Mesenchymal stem cell (in vitro differentiated cells and primary cell): ENCODE data around the gene FCER1A.

Experiments used
- DNase-seq: peaks from one replicate; pipeline ENCODE4 v3.0.0-alpha.2; 2013
- H2AFZ ChIP-seq: one replicate; pipeline ENCODE4 v1.6.1; 2013; ENCODE audit warnings: low read depth, mild to moderate bottlenecking, control low read depth, inconsistent platforms, low read length, moderate library complexity
- H2AK5ac ChIP-seq: 2 replicates; pipeline ENCODE4 v1.6.1; 2013; ENCODE audit warnings: low read length, moderate library complexity, mild to moderate bottlenecking, inconsistent platforms; ENCODE audit not compliant: severe bottlenecking
- H2BK120ac ChIP-seq: one replicate; pipeline ENCODE4 v1.6.1; 2013; ENCODE audit warnings: low read depth, mild to moderate bottlenecking, inconsistent platforms, low read length, moderate library complexity
- H2BK12ac ChIP-seq, 2 experiments: one replicate each; pipeline ENCODE4 v1.6.1; 2013; ENCODE audit warnings: inconsistent platforms in 2 of 2, low read length in 2 of 2, mild to moderate bottlenecking in 2 of 2, moderate library complexity in 2 of 2, control low read depth in 1 of 2
- H2BK15ac ChIP-seq: one replicate; pipeline ENCODE4 v1.6.1; 2013; ENCODE audit warnings: mild to moderate bottlenecking, low read depth, inconsistent platforms; ENCODE audit not compliant: poor library complexity, severe bottlenecking
- H2BK5ac ChIP-seq: 2 replicates; pipeline ENCODE4 v1.6.1; 2013; ENCODE audit warnings: low read depth, mild to moderate bottlenecking, low read length, control low read depth, inconsistent platforms; ENCODE audit not compliant: poor library complexity, severe bottlenecking
- H3K14ac ChIP-seq, 2 experiments: one replicate each; pipeline ENCODE4 v1.6.1; 2013; ENCODE audit warnings: inconsistent platforms in 2 of 2, low read length in 2 of 2, control low read depth in 1 of 2, mild to moderate bottlenecking in 1 of 2, moderate library complexity in 1 of 2
- H3K18ac ChIP-seq, 2 experiments: one replicate each; pipeline ENCODE4 v1.6.1; 2013; ENCODE audit warnings: inconsistent platforms in 2 of 2, low read length in 2 of 2, control low read depth in 1 of 2, low read depth in 1 of 2, mild to moderate bottlenecking in 1 of 2
- H3K23ac ChIP-seq, 2 experiments: one replicate each; pipeline ENCODE4 v1.6.1; 2013; ENCODE audit warnings: inconsistent platforms in 2 of 2, low read length in 2 of 2, mild to moderate bottlenecking in 2 of 2, moderate library complexity in 2 of 2, control low read depth in 1 of 2
- H3K27ac ChIP-seq: 2 replicates; pipeline ENCODE4 v1.5.1; 2013; ENCODE audit warnings: mild to moderate bottlenecking, moderate library complexity, low read length, control low read depth, inconsistent platforms; ENCODE audit not compliant: poor library complexity, severe bottlenecking
- H3K27me3 ChIP-seq, 2 experiments: 2 replicates each; pipeline versions ENCODE4 v1.6.1 to v1.7.0; 2013; ENCODE audit warnings: low read length in 2 of 2, mild to moderate bottlenecking in 2 of 2, moderate library complexity in 2 of 2, control low read depth in 1 of 2, inconsistent platforms in 1 of 2; ENCODE audit not compliant: control insufficient read depth in 1 of 2, insufficient read depth in 1 of 2
- H3K36me3 ChIP-seq, 2 experiments: 2 replicates each; pipeline versions ENCODE4 v1.6.1 to v1.7.0; 2013; ENCODE audit warnings: low read length in 2 of 2, control low read depth in 1 of 2, inconsistent platforms in 1 of 2, low read depth in 1 of 2, mild to moderate bottlenecking in 1 of 2; ENCODE audit not compliant: insufficient read depth in 2 of 2, control insufficient read depth in 1 of 2
- H3K4ac ChIP-seq, 2 experiments: one replicate each; pipeline ENCODE4 v1.6.1; 2013; ENCODE audit warnings: inconsistent platforms in 2 of 2, low read length in 2 of 2, mild to moderate bottlenecking in 2 of 2, moderate library complexity in 2 of 2, control low read depth in 1 of 2, low read depth in 1 of 2
- H3K4me1 ChIP-seq: 2 replicates; pipeline ENCODE4 v1.6.1; 2013; ENCODE audit warnings: low read depth, low read length, control low read depth; ENCODE audit not compliant: control insufficient read depth, insufficient read depth
- H3K4me2 ChIP-seq: 2 replicates; pipeline ENCODE4 v1.6.1; 2013; ENCODE audit warnings: low read length, mild to moderate bottlenecking, inconsistent platforms; ENCODE audit not compliant: poor library complexity, severe bottlenecking
- H3K4me3 ChIP-seq, 2 experiments: 2 replicates each; pipeline versions ENCODE4 v1.5.1 to v1.7.0; 2013; ENCODE audit warnings: low read length in 2 of 2, mild to moderate bottlenecking in 2 of 2, control low read depth in 1 of 2, low read depth in 1 of 2; ENCODE audit not compliant: insufficient read depth in 1 of 2
- H3K79me1 ChIP-seq: replicated peaks from 2 replicates; pipeline ENCODE4 v1.6.1; 2013; ENCODE audit warnings: mild to moderate bottlenecking, control low read depth, low read length, inconsistent platforms; ENCODE audit not compliant: poor library complexity, severe bottlenecking
- H3K9ac ChIP-seq: 2 replicates; pipeline ENCODE4 v1.7.0; 2013; ENCODE audit warnings: mild to moderate bottlenecking, low read length, moderate library complexity
- H3K9me3 ChIP-seq: 2 replicates; pipeline ENCODE4 v1.7.0; 2013; ENCODE audit warnings: mild to moderate bottlenecking, low read length; ENCODE audit not compliant: control insufficient read depth
- H4K8ac ChIP-seq: one replicate; pipeline ENCODE4 v1.6.1; 2013; ENCODE audit warnings: inconsistent platforms, mild to moderate bottlenecking, low read length, moderate library complexity
- H4K91ac ChIP-seq: one replicate; pipeline ENCODE4 v1.6.1; 2013; ENCODE audit warnings: mild to moderate bottlenecking, low read length, inconsistent platforms
- WGBS: methylation state at CpG from one replicate; pipeline ENCODE4 v1.1.7; 2013; ENCODE audit warnings: mixed read lengths; 5-methylcytosine and 5-hydroxymethylcytosine counted together

Gene FCER1A

GRCh38 chr1:159274631-159275030 lies 27.5 kb upstream of the FCER1A start:
- no peaks in the 10 kb centered on the region for H3K9me3 ChIP-seq
- no peaks in the 10 kb centered on the region for H3K4me1 ChIP-seq
- no peak overlapping the region for H3K27ac ChIP-seq
- H2BK5ac ChIP-seq, result no peak overlapping the region
- H2AFZ ChIP-seq, result no peak overlapping the region
- no peak overlapping the region for H4K91ac ChIP-seq
- 94% methylated on average over 1 of the region's 2 CpGs for WGBS
- no peaks in the 10 kb centered on the region for H3K79me1 ChIP-seq
- no peak overlapping the region for H3K23ac ChIP-seq
- H2AK5ac ChIP-seq, result no peak overlapping the region
- H3K36me3 ChIP-seq, result no peaks in the 10 kb centered on the region
- H3K4me3 ChIP-seq, result no peak overlapping the region
- H2BK12ac ChIP-seq, result no peak overlapping the region
- no peak overlapping the region for H3K4ac ChIP-seq
- H3K18ac ChIP-seq, result no peak overlapping the region
- no peaks in the 10 kb centered on the region for H3K27me3 ChIP-seq
- no peak overlapping the region for H2BK120ac ChIP-seq
- no peak overlapping the region for H3K4me2 ChIP-seq
- DNase-seq, result no peak
- no peak overlapping the region for H3K14ac ChIP-seq
- no peak overlapping the region for H2BK15ac ChIP-seq
- H3K9ac ChIP-seq, result no peak overlapping the region
- no peak overlapping the region for H4K8ac ChIP-seq

- H2AK5ac ChIP-seq, result no peak overlapping the region
- H2BK5ac ChIP-seq, result no peak overlapping the region
- no peak overlapping the region for H2AFZ ChIP-seq
- H2BK12ac ChIP-seq, result no peak overlapping the region
- no peak overlapping the region for H4K8ac ChIP-seq
- H3K36me3 ChIP-seq, result no peaks in the 10 kb centered on the region
- DNase-seq, result no peak
- no peaks in the 10 kb centered on the region for H3K4me1 ChIP-seq
- no peak overlapping the region for H3K4ac ChIP-seq
- H3K27ac ChIP-seq, result no peak overlapping the region
- no peak overlapping the region for H3K4me2 ChIP-seq
- no peak overlapping the region for H3K18ac ChIP-seq
- no peak overlapping the region for H3K4me3 ChIP-seq
- H4K91ac ChIP-seq, result no peak overlapping the region
- H3K23ac ChIP-seq, result no peak overlapping the region
- H2BK120ac ChIP-seq, result no peak overlapping the region
- no peak overlapping the region for H3K9ac ChIP-seq
- H3K9me3 ChIP-seq, result no peaks in the 10 kb centered on the region
- H3K14ac ChIP-seq, result no peak overlapping the region
- H3K27me3 ChIP-seq, result no peaks in the 10 kb centered on the region
- H3K79me1 ChIP-seq, result no peaks in the 10 kb centered on the region
- H2BK15ac ChIP-seq, result no peak overlapping the region
Measured at GRCh38 chr1:159275891-159276290, 26.2 kb upstream of the FCER1A start.

DNA sequence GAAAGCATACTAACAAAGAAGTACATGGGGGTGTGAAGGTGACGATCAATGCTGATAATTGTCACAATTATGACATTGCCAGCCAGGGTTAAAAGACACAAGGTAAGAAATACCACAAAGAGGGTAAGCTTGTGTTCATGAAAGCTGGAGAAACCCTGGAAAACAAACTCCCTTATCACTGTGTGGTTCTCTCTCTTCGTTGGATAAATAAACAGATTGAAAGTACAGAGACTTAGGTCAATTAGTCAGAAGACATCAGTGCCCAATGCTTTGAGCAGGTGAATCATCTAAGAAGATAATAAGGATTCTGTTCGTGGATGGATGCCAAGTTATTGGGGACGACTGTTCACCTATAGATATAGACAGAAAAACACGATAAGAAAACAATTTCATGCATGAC lies 22.4 kb upstream of the FCER1A start:
- Histone ChIP-seq H3K79me1 (no peaks in the 10 kb centered on the region), H2AFZ (no peak overlapping the region), H4K8ac (no peak overlapping the region), H3K4me1 (no peaks in the 10 kb centered on the region), H3K27me3 (no peaks in the 10 kb centered on the region), H3K9ac (no peak overlapping the region), H2BK5ac (no peak overlapping the region), H3K4ac (no peak overlapping the region), H3K27ac (no peak overlapping the region), H3K36me3 (no peaks in the 10 kb centered on the region), H2BK12ac (no peak overlapping the region), H3K18ac (no peak overlapping the region), H3K4me3 (no peak overlapping the region), H3K9me3 (no peaks in the 10 kb centered on the region), H3K14ac (no peak overlapping the region), H2BK15ac (no peak overlapping the region), H4K91ac (no peak overlapping the region), H3K4me2 (no peak overlapping the region), H2BK120ac (no peak overlapping the region), H2AK5ac (no peak overlapping the region), H3K23ac (no peak overlapping the region)
- 41% methylated on average over 3 of the region's 5 CpGs for WGBS
- DNase-seq, result no peak

DNA sequence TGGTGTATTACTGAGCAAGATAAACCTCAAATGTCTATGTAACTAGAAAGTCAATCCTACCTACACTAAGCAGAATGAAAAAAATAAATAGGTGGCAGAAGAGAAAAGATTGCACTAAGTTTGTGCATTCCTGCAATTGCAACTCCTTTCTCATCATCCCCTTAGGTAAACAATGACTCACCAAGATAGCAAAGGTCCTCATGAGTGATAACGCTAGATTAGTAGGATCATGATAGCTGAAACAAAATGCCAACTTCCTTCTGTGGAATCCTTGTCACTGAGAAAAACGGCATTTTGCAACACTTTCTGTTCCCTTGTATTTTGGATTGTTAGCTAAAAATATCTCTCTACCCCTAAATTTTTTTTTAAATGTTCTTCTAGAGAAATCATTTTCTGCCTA lies 20.0 kb upstream of the FCER1A start:
- no peak overlapping the region for H2AFZ ChIP-seq
- no peak overlapping the region for H3K23ac ChIP-seq
- no peak overlapping the region for H3K4ac ChIP-seq
- DNase-seq, result no peak
- H3K4me1 ChIP-seq, result no peaks in the 10 kb centered on the region
- H4K8ac ChIP-seq, result no peak overlapping the region
- no peak overlapping the region for H3K9ac ChIP-seq
- H3K18ac ChIP-seq, result no peak overlapping the region
- no peak overlapping the region for H2BK12ac ChIP-seq
- H2BK15ac ChIP-seq, result no peak overlapping the region
- no peak overlapping the region for H2AK5ac ChIP-seq
- no peaks in the 10 kb centered on the region for H3K9me3 ChIP-seq
- H2BK120ac ChIP-seq, result no peak overlapping the region
- WGBS, result no CpG with 5 or more reads among the region's 2 CpGs
- no peak overlapping the region for H3K4me3 ChIP-seq
- no peak overlapping the region for H4K91ac ChIP-seq
- no peak overlapping the region for H3K27ac ChIP-seq
- no peak overlapping the region for H3K4me2 ChIP-seq
- no peak overlapping the region for H3K14ac ChIP-seq
- no peaks in the 10 kb centered on the region for H3K36me3 ChIP-seq
- H2BK5ac ChIP-seq, result no peak overlapping the region
- H3K27me3 ChIP-seq, result no peaks in the 10 kb centered on the region
- H3K79me1 ChIP-seq, result no peaks in the 10 kb centered on the region
